ENCODE measurements around the gene RBM27.

- TF ChIP-seq POLR2A (IDR thresholded peaks at IDR 0.05) (no peak), CTCF (IDR thresholded peaks at IDR 0.05) (no peak), EP300 (IDR thresholded peaks at IDR 0.05) (no peak)
Observed at GRCh38 chr5:146185161-146185560, 18.2 kb upstream of the RBM27 start.
